Cardiac muscle cell (in vitro differentiated cells and primary cell): ENCODE results near the gene ELOVL5. TPM values are rescaled to one million over a fixed set of nuclear protein-coding genes. Genes with fewer than 3 reads are reported as not detected.
A peak's percentile ranks its signal among the peaks of the same experiment; 100 is the strongest.

Source experiments
- DNase-seq, 2 donors: peaks; one replicate each; pipeline versions ENCODE4 v3.0.0 to v3.0.0-alpha.2; 2010 to 2017; ENCODE audit warnings: low read depth in 1 of 2, low spot score in 1 of 2
- H3K27ac ChIP-seq: fragments of 200-600 bp; sonication (generic); 2 replicates; pipeline ENCODE4 v1.5.1; 2016
- H3K27me3 ChIP-seq: fragments of 200-600 bp; sonication (generic); 2 replicates; pipeline ENCODE4 v1.6.0; 2016; ENCODE audit warnings: control low read depth
- H3K36me3 ChIP-seq: fragments of 200-600 bp; sonication (generic); 2 replicates; pipeline ENCODE4 v1.5.1; 2016; ENCODE audit warnings: control low read depth
- H3K4me1 ChIP-seq: fragments of 200-600 bp; sonication (generic); 2 replicates; pipeline ENCODE4 v1.8.1; 2017; ENCODE audit warnings: low read depth, mild to moderate bottlenecking, mixed run types
- H3K4me3 ChIP-seq: fragments of 200-600 bp; sonication (generic); 2 replicates; pipeline ENCODE4 v1.5.1; 2016; ENCODE audit warnings: mild to moderate bottlenecking
- H3K9me3 ChIP-seq: fragments of 200-600 bp; sonication (generic); 2 replicates; pipeline ENCODE4 v1.5.1; 2017; ENCODE audit warnings: low read depth, mild to moderate bottlenecking, control low read depth
- CTCF ChIP-seq: IDR thresholded peaks from 2 replicates; pipeline ENCODE4 v1.5.1; 2012; ENCODE audit warnings: low read depth, mild to moderate bottlenecking, low read length
- polyA plus RNA-seq: library from polyadenylated mRNA; unstranded; fragments of >200 nt; fragmentation: Nextera tagmentation; extraction: Ambion mirVana; gene quantifications from 2 replicates; pipeline ENCODE4 v1.2.1, GENCODE V29; 2016
- total RNA-seq: library from RNA; depleted of rRNA; stranded (reverse); fragments of >200 nt; gene quantifications from 2 replicates; pipeline ENCODE4 v1.2.3, GENCODE V29; 2016

Gene ELOVL5
- total and polyA plus RNA-seq, 2 experiments from 2014 or later, result 39.4 to 54.1 TPM

DNA sequence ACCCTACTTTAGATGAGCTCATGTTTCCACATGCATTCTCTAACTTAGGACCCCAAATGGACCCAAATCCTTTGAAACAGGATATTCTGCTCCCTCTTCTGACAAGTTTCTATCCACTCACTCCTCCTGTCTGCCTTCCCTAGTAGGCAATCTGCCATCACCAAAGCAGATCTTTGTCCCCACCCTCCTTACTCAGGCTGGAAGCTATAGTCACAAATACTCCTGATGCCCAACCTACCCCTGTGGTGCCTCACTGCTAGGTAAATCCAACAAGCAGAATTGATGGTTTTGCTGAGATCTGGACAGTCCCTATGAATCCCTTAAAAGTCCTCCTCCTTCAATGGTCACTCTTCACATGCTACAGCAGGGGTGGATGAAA is 21.7 kb downstream of the ELOVL5 start:
- Histone ChIP-seq H3K27me3 (no peaks in the 10 kb centered on the region), H3K9me3 (no peaks in the 10 kb centered on the region), H3K27ac (peak overlapping the region; percentile 31), H3K4me1 (peaks cover 8% of the 10 kb centered on the region), H3K4me3 (no peak overlapping the region), H3K36me3 (no peaks in the 10 kb centered on the region)
- no peak for DNase-seq
- TF ChIP-seq CTCF, result no peak

- DNase-seq, result peak in 1 of 2 donors; percentile 95
- TF ChIP-seq CTCF, result no peak
- H3K36me3 ChIP-seq, result no peaks in the 10 kb centered on the region
- H3K4me1 ChIP-seq, result peaks cover 9% of the 10 kb centered on the region
- H3K27me3 ChIP-seq, result no peaks in the 10 kb centered on the region
- peak overlapping the region; percentile 31 for H3K27ac ChIP-seq
- no peak overlapping the region for H3K4me3 ChIP-seq
- H3K9me3 ChIP-seq, result no peaks in the 10 kb centered on the region
These were observed 22.3 kb downstream of the ELOVL5 start for GRCh38 chr6:53326372-53327016.

DNA sequence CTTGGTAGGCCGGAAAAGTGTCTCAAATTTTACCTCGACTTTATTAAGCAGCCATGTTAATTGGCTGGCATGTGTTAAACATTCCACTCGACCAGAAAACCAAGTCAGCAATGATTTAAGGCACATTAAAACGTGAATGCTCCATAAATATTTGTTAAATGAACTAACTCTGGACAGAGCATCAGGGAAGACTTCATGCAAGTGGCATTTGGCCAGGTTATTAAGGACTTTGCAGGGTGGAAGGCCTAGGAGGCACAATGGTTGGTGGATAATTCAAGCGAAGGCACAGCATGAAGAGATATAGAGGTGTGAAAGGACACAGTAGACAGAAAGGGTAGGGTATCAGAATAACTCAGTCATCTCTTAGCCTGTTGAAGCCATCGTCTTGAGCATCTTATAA is 23.0 kb downstream of the ELOVL5 start:
- no peak overlapping the region for H3K27ac ChIP-seq
- H3K36me3 ChIP-seq, result no peaks in the 10 kb centered on the region
- H3K27me3 ChIP-seq, result no peaks in the 10 kb centered on the region
- no peak overlapping the region for H3K4me3 ChIP-seq
- DNase-seq, result no peak
- peaks cover 9% of the 10 kb centered on the region for H3K4me1 ChIP-seq
- TF ChIP-seq CTCF, result no peak
- H3K9me3 ChIP-seq, result no peaks in the 10 kb centered on the region

GRCh38 chr6:53322188-53323029 is 26.3 kb downstream of the ELOVL5 start:
- H3K4me1 ChIP-seq, result peaks cover 9% of the 10 kb centered on the region
- H3K27me3 ChIP-seq, result no peaks in the 10 kb centered on the region
- DNase-seq, result no peak
- H3K4me3 ChIP-seq, result no peak overlapping the region
- peak overlapping the region; percentile 33 for H3K27ac ChIP-seq
- no peaks in the 10 kb centered on the region for H3K36me3 ChIP-seq
- no peak for TF ChIP-seq CTCF
- H3K9me3 ChIP-seq, result no peaks in the 10 kb centered on the region

DNA sequence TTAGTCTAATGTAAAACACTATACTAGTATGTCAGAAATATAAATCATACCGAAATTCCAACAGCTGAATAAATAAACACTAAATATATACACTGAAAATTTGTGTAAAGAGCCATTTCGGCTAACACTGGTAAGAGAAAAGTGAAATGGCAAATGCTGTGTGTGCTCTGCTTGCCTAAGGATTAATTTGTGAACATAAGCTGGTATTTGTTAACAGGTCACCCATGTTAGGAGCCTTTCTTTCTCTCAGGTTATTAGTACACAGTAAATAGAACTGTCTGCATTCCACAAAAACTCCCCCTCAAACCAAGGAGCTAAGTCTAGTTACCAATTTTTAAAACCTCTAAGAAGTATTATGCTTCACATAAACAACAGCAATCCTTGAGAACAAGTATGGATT is 27.0 kb downstream of the ELOVL5 start:
- TF ChIP-seq CTCF, result no peak
- Histone ChIP-seq H3K27me3 (no peaks in the 10 kb centered on the region), H3K36me3 (no peaks in the 10 kb centered on the region), H3K4me1 (peaks cover 3% of the 10 kb centered on the region), H3K27ac (no peak overlapping the region), H3K9me3 (no peaks in the 10 kb centered on the region), H3K4me3 (no peak overlapping the region)
- no peak for DNase-seq
